Hepatic stellate cell (primary cell): ENCODE measurements around the gene PRUNE2.

Experiments
- DNase-seq: peaks from one replicate; pipeline ENCODE4 v3.0.0; 2011; ENCODE audit warnings: low spot score

The PRUNE2 gene

GRCh38 chr9:76628155-76628554 lies 277.8 kb downstream of the PRUNE2 start:
- no peak for DNase-seq

- DNase-seq: no peak
These were observed 278.9 kb downstream of the PRUNE2 start for GRCh38 chr9:76626980-76627379.

DNA sequence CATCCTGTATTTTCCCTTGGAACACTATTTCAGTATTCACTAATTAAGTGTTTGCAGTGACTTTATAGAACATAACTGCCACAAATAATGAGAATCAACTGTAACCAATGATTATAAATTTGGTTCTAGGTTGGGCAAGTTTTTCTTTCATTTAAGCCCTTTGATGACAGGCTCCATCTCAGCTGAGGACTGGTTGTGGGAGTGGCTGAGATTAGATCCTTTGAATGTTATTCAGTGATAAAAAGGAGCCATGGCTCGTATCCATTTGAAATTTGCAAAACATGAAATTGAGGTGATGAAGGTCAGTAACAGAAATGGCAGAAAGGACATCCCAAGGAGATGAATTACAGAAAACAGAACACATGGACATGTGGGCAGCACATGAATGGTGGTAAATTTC lies 279.8 kb downstream of the PRUNE2 start:
- DNase-seq: no peak

GRCh38 chr9:76624391-76625048 lies 281.4 kb downstream of the PRUNE2 start:
- no peak for DNase-seq

GRCh38 chr9:76620996-76621395 lies 284.9 kb downstream of the PRUNE2 start:
- no peak for DNase-seq

DNA sequence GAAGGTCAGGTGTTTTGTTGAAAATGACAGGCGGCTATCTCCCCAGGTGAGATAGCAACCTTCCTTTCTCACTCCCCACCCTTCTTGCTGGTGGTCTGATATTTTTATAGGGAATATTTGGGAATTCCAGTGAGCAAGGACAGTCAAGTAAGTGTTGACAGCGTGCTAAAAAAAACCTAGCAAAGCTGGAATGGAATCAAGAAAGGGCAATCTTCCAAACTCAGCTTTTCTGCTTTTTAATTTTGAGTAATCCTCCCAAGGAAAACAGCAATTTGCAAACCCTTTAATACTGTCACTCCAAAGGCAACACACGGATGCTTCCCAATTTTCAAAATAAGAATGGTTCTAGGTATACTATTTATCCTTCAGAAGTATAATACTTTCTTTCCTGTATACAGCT lies 285.3 kb downstream of the PRUNE2 start:
- DNase-seq: no peak

DNA sequence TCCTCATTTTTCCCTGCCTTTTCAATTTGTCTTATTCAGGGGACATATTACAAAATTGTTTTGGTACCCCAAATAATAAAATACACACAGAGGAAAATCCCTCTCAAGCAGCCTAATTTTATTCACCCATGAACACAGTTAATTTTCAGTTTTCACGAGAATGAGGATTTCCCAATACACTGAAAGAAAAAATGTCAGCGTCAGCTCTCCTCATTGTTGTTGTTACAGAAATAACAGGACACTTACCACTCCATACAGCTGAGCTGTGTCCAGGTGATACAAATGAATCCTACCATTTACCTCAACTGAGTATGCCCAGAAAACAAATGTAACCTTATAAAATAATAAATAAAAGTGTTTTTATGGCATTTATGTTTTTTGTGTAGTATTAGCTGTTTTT lies 286.3 kb downstream of the PRUNE2 start:
- DNase-seq: no peak

DNA sequence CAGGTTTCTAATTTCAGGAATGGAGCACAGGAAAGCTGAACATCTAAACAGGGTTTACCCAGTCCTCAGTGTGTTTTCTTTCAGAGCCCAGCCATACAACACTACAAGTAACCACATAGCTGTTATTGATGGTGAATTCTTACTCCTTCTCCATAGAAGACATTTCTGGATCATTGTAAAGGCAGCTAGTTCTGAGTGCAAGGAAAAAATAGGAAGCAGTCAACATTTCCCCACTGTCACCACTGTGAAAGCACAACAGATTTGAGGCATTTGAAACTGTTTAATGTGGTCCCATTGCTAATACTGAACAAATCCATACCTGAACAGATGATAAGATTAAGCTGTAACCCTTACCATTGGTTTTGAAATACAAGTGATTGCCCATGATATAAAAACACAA lies 286.7 kb downstream of the PRUNE2 start:
- no peak for DNase-seq

DNA sequence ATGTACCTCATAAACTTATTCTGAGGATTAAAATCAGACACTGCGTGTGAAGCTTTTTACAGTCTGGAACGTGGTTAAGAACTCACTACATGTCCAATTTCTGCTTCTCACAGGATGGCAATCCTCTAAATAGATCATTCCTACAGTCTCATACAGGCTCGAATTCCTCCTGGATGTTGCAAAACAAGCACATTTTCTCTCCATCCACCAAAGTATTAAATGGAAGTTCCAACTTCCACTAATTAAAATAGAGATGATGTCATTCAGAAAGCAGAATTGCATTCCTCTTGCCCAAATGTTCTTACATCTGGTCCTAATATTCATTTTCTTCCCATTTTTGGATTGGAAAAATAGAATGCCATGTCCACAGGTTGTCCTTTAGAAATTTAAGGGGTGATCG lies 287.2 kb downstream of the PRUNE2 start:
- no peak for DNase-seq

DNA sequence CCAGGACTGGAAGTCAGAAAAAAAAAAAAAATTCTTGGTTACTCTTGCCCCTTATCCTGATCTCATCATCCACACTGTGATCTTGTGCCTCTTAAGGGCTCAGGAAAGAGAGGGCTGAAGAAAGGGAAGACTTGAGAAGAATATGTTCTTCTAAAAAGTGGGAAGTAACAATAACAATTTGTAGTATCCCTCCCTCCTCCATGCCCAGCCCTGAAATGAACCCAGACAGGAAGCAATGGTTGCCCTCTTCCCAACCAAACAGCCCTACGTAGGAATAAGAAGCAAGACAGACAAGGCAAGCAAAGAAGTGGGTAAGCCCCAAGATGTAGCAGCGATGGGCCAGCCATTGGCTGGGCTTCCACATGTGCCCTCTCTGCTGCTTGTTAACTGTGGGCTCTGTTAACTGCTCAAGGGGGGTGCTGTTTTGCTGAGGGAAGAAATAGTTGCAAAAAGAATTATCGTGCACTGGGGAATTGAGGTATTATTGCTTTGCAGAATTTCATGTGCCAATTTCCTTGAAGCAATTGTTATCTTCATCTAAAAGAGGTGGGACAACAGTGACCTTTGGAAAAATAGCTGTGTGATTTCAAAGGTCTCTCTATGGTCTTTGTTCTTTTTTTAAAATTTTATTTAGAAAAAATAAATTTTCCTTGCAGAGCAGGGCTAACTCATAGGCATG lies 288.3 kb downstream of the PRUNE2 start:
- no peak for DNase-seq

- no peak for DNase-seq
These were observed 289.1 kb downstream of the PRUNE2 start for GRCh38 chr9:76616780-76617179.

GRCh38 chr9:76615177-76615603 lies 290.7 kb downstream of the PRUNE2 start:
- DNase-seq: no peak

GRCh38 chr9:76613974-76614373 lies 291.9 kb downstream of the PRUNE2 start:
- DNase-seq: no peak

DNA sequence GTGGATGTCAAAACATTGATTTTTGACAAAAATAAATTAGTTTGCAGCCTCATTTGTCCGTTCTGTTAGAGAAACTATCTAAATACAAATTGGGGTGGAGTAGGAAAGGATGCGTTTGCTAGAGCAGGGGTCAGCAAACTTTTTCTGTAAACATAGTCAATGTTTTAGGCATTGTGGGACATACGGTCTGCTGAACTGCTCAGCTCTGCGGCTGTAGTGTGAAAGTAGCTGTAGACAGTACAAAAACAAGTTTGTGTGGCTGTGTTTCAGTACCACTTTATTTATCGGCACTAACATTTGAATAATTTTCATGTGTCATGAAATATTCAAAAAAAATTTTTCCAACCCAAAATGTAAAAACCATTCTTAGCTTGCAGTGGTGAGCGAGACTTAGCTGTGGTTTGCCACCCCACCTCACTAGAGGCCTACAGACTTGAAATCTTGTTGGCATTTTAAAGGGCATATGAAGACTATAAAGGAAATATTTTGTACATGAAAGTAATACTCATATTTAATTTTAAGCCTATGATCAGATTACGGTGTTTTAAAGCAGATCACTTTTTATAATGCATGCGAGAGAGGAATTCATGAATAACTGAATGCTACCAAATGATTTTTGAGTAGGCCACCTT lies 292.6 kb downstream of the PRUNE2 start:
- no peak for DNase-seq

GRCh38 chr9:76610011-76610352 lies 295.9 kb downstream of the PRUNE2 start:
- no peak for DNase-seq

- no peak for DNase-seq
These were observed 296.5 kb downstream of the PRUNE2 start for GRCh38 chr9:76609285-76610010.

DNA sequence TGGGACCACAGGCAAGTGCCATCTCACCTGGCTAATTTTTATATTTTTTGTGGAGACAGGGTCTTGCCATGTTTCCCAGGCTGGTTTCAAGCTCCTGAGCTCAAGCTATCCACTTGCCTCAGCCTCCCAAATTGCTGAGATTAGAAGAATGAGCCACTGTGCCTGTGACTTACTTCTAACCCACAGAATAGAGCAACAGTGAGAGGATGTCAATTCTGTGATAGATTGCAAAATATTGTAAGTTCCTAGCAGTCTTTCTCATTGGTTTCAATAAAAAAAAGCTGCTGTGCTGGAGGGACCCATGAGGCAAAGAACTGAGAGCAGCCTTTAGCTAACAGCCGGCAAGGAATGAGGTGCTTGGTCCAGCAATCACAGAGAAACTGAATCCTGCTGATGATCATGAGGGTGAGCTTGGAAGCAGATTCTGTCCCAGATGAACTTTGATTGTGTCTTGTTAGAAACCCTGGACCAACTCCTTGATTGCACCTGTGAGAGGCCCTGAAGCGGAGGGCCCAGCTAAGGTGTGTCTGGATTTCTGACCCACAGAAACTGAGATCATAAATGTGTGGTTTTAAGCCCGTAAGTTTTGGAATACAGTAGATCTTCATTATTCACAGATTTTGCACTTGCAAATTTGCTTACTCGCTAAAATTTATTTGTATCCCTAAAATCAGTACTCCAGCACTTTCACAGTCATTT lies 297.2 kb downstream of the PRUNE2 start:
- DNase-seq: no peak

- no peak for DNase-seq
These were observed 298.0 kb downstream of the PRUNE2 start for GRCh38 chr9:76607730-76608436.

GRCh38 chr9:76605321-76605900 lies 300.5 kb downstream of the PRUNE2 start:
- DNase-seq: no peak

- no peak for DNase-seq
These were observed 301.9 kb downstream of the PRUNE2 start for GRCh38 chr9:76603931-76604570.

- DNase-seq: no peak
These were observed 302.4 kb downstream of the PRUNE2 start for GRCh38 chr9:76603448-76603895.
